Measurements from ENCODE around the gene WDR45B.

GRCh38 chr17:82636626-82637598 is 11.3 kb downstream of the WDR45B start:
- TF ChIP-seq CTCF (IDR thresholded peaks at IDR 0.05) (no peak), POLR2AphosphoS5 (IDR thresholded peaks at IDR 0.05; ENCODE audit: low read depth, low read length) (no peak), TEAD4 (IDR thresholded peaks at IDR 0.05; ENCODE audit: borderline replicate concordance, insufficient read depth) (no peak), SMC3 (IDR thresholded peaks at IDR 0.05; ENCODE audit: low read depth, low read length) (no peak), RCOR1 (IDR thresholded peaks at IDR 0.05; ENCODE audit: low read length) (no peak), TAF1 (IDR thresholded peaks at IDR 0.05; ENCODE audit: borderline replicate concordance, low read depth, low read length) (no peak), RAD21 (IDR thresholded peaks at IDR 0.05; ENCODE audit: low read length) (no peak), MAX (IDR thresholded peaks at IDR 0.05; ENCODE audit: low read depth) (no peak), FOSL2 (IDR thresholded peaks at IDR 0.05; ENCODE audit: borderline replicate concordance, low read depth) (no peak)

Data from SK-N-SH (cell line).